H1 (cell line): ENCODE results near the gene ATF7.

Experiments
- CHD2 ChIP-seq: IDR thresholded peaks from 2 replicates; pipeline ENCODE4 v1.6.1; 2012; ENCODE audit warnings: low read length, improper control_type of control experiment
- CTCF ChIP-seq, 3 experiments: IDR thresholded peaks; 1 replicate in 2 of 3; 2 replicates in 1 of 3; pipeline versions ENCODE4 v1.5.1 to v1.6.1; 2011; ENCODE audit warnings: low read length in 3 of 3, mild to moderate bottlenecking in 3 of 3, inconsistent platforms in 2 of 3, low read depth in 1 of 3, moderate library complexity in 1 of 3; ENCODE audit not compliant: insufficient read depth in 1 of 3; ENCODE audit errors: control extremely low read depth in 1 of 3
- EP300 ChIP-seq, 2 experiments: IDR thresholded peaks; 1 replicate in 1 of 2; 2 replicates in 1 of 2; pipeline ENCODE4 v1.6.1; 2011 to 2012; ENCODE audit warnings: low read depth in 2 of 2, low read length in 2 of 2, mild to moderate bottlenecking in 2 of 2, borderline replicate concordance in 1 of 2, inconsistent platforms in 1 of 2, moderate library complexity in 1 of 2
- EZH2 ChIP-seq: fragments of 200-600 bp; sonication (generic); IDR thresholded peaks from 2 replicates; pipeline ENCODE4 v1.7.1; 2012; ENCODE audit warnings: low read depth, mild to moderate bottlenecking, moderate library complexity, low read length, inconsistent platforms; ENCODE audit not compliant: severe bottlenecking
- FOSL1 ChIP-seq: IDR thresholded peaks from 2 replicates; pipeline ENCODE4 v1.6.1; 2011; ENCODE audit warnings: mild to moderate bottlenecking, low read depth, low read length, moderate library complexity; ENCODE audit not compliant: insufficient read depth
- NRF1 ChIP-seq: IDR thresholded peaks from 2 replicates; pipeline ENCODE4 v1.6.1; 2011; ENCODE audit warnings: mild to moderate bottlenecking, low read depth, low read length, improper control_type of control experiment
- POLR2A ChIP-seq, 2 experiments: IDR thresholded peaks; 1 replicate in 1 of 2; 2 replicates in 1 of 2; pipeline ENCODE4 v1.6.1; 2011; ENCODE audit warnings: low read depth in 2 of 2, low read length in 2 of 2, mild to moderate bottlenecking in 2 of 2; ENCODE audit errors: control extremely low read depth in 1 of 2
- SRF ChIP-seq: IDR thresholded peaks from 2 replicates; pipeline ENCODE4 v1.6.1; 2011; ENCODE audit warnings: mild to moderate bottlenecking, low read depth, low read length, moderate library complexity
- TAF1 ChIP-seq: IDR thresholded peaks from 2 replicates; pipeline ENCODE4 v1.6.1; 2011; ENCODE audit warnings: mild to moderate bottlenecking, low read depth, low read length

DNA sequence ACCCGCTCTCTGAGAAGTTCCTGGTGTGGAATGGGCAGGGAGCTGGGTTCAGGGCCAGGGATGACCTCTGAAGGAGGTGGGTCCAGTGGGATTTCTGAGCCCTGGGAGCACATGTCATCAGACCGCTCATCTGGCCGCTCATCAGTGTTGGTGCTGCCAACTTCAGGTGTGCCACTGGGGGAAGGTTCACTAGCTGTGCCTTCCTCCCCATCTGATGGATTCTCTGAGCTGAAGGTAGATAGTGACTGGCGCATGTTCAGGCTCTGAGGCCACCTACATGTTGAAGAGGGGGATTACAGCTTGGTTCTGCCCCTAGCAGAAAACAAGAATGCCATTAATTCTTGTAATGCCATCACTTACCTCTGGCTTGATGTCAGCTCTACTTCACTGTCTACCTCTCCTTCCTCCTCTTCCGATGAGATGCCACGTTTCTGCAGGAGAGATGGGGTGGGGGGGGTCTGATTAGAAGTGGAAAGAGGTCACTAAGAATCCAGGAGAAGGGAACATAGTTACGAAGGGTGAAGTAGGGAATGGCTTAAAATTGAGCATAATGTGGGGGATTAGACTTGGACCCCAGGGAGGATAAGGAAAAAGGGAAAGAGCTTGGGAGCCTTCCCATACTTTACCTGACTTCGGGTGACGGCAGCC is 144.1 kb downstream of the ATF7 start:
- TF ChIP-seq EZH2 (no peak), CTCF (IDR thresholded peaks at IDR 0.05; ENCODE audit: control extremely low read depth in 1 of 3, insufficient read depth in 1 of 3, low read depth in 1 of 3, low read length in 3 of 3) (peak; percentile 26 to 73 (median 46)), CHD2 (no peak), TAF1 (no peak), POLR2A (IDR thresholded peaks at IDR 0.05; ENCODE audit: control extremely low read depth in 1 of 2, low read depth in 2 of 2, low read length in 2 of 2) (peak; percentile 14 to 22; a peak in 2 of 3 replicates), EP300 (IDR thresholded peaks at IDR 0.05; ENCODE audit: borderline replicate concordance in 1 of 2, low read depth in 2 of 2, low read length in 2 of 2) (no peak), SRF (no peak), NRF1 (no peak), FOSL1 (no peak)
